GM19372 (cell line): ENCODE data around the gene PRPF39.
A peak's percentile ranks its signal among the peaks of the same experiment; 100 is the strongest.
"Not testable (repeated sequence)": the region's sequence is repeated elsewhere in the genome, so short reads cannot be mapped to it uniquely, and the experiment has no call there.

Source experiments
- ATAC-seq: cut with Tn5 transposase; IDR thresholded peaks from one replicate; pipeline ENCODE4 v1.9.1; 2021; ENCODE audit warnings: mild to moderate bottlenecking, low read depth, moderate library complexity; ENCODE audit not compliant: unreplicated experiment

Gene PRPF39

GRCh38 chr14:45135156-45135555, 51.2 kb downstream of the PRPF39 start:
- no peak for ATAC-seq

GRCh38 chr14:45135659-45136395, 51.9 kb downstream of the PRPF39 start, which contains the start of gene FANCM:
FANCM (plus strand) TSS chr14:45135930; CDS start chr14:45136032, 102 bp downstream.
- ATAC-seq = peak; percentile 35

DNA sequence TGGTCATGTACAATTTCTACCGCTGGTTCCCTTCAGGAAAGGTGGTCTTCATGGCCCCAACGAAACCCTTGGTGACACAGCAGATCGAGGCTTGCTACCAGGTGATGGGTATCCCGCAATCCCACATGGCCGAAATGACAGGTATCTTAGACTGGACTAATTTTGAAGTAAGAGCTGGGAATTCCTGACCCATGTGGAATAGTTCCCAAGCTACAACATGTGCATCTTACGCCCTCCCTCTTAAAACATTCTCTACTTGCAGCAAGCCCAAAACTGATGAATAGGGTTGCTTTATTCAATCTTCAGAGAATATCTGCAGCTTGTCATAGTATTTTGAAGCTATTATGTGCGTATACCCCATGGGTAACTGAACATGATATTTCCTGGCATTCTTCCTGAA, 52.5 kb downstream of the PRPF39 start:
- ATAC-seq = no peak

GRCh38 chr14:45140661-45141187, 56.8 kb downstream of the PRPF39 start:
- ATAC-seq = no peak

DNA sequence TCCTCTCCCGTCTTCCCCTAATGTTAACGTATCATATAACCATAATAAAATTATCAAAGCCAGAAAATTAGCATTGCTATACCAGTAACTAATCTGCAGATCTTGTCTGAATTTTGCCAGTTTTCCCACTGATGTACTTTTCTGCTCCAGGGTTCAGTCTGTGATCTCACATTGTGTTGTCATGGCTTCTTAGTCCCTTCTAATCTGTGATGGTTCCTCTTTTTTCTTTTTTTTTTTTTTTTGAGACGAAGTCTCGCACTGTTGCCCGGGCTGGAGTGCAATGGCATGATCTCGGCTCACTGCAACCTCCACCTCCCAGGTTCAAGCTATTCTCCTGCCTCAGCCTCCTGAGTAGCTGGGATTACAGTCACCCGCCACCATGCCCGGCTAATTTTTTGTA, 58.2 kb downstream of the PRPF39 start:
- ATAC-seq = not testable (repeated sequence)

- no peak for ATAC-seq
Observed at GRCh38 chr14:45144658-45145057, 60.7 kb downstream of the PRPF39 start.

- no peak for ATAC-seq
Observed at GRCh38 chr14:45145214-45145613, 61.3 kb downstream of the PRPF39 start.

GRCh38 chr14:45149602-45150001, 65.7 kb downstream of the PRPF39 start:
- ATAC-seq = no peak

DNA sequence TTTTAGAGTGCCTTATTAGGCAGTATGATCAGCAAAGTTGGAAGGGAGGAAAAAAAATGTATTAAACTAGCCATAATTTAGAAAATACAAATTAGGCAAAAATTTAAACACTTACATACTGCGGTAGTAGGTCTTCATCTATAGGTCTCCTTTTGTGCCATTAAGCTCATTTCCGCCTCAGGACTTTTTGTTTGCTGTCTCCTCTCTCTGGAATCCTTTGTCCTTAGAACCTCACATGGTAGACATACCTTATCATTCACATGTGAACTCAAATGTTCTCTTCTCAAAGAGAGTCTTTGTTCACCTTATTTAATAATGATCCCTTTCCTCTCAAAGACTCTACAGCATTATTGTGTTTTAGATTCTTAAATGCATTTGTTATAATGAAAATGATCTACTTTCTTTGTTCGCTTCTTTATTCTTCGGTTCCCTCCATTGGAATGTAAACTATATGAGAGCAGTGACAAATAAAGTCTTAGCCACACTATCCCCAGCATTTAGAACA, 66.5 kb downstream of the PRPF39 start:
- no peak for ATAC-seq

DNA sequence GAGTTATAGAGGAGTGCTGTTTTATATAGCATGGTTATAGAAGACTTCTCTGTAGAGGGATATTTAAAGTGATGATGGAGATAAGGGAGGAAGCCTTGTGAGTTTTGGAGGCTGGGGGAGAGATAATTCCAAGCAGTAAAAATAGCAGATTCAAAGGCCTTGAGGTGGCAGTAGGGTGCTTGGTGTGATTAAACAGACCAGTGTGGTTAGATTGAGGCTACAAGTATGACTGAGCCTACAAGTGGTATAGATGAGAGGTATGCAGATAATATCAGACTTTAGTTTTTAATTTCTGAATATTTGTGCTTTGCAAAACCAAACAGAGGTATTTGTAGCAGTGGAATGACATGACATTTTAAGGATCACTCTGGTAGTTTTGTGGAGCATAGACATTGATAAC, 72.2 kb downstream of the PRPF39 start:
- no peak for ATAC-seq
